H1 (cell line): ENCODE measurements around the gene STK11IP. TPM values are rescaled to one million over a fixed set of nuclear protein-coding genes. Genes with fewer than 3 reads are reported as not detected.

Source experiments
- CHD1 ChIP-seq: IDR thresholded peaks from 2 replicates; pipeline ENCODE4 v1.6.1; 2012; ENCODE audit warnings: low read depth, low read length, improper control_type of control experiment
- JUN ChIP-seq: IDR thresholded peaks from 2 replicates; pipeline ENCODE4 v1.6.1; 2011; ENCODE audit warnings: low read depth, mild to moderate bottlenecking, improper control_type of control experiment, low read length
- POLR2AphosphoS5 ChIP-seq: IDR thresholded peaks from 2 replicates; pipeline ENCODE4 v1.6.1; 2011; ENCODE audit warnings: low read depth, low read length
- POU5F1 ChIP-seq: IDR thresholded peaks from 2 replicates; pipeline ENCODE4 v1.6.1; 2011; ENCODE audit warnings: low read depth, mild to moderate bottlenecking, low read length, moderate library complexity
- RXRA ChIP-seq: IDR thresholded peaks from 2 replicates; pipeline ENCODE4 v1.6.1; 2011; ENCODE audit warnings: low read depth, mild to moderate bottlenecking, low read length, moderate library complexity; ENCODE audit not compliant: insufficient read depth
- SIN3A ChIP-seq, 2 experiments: IDR thresholded peaks in 1 of 2; conservative IDR thresholded peaks in 1 of 2; 2 replicates each; pipeline ENCODE4 v1.6.1; 2011 to 2012; ENCODE audit warnings: low read length in 2 of 2, improper control_type of control experiment in 1 of 2, low read depth in 1 of 2, mild to moderate bottlenecking in 1 of 2
- SP1 ChIP-seq: IDR thresholded peaks from 2 replicates; pipeline ENCODE4 v1.6.1; 2011; ENCODE audit warnings: low read depth, low read length
- SP2 ChIP-seq: IDR thresholded peaks from 2 replicates; pipeline ENCODE4 v1.6.1; 2012; ENCODE audit warnings: mild to moderate bottlenecking, low read length, inconsistent platforms
- polyA plus RNA-seq, 7 experiments: library from polyadenylated mRNA; depleted of rRNA in 3 of 7; stranded (reverse) in 5 of 7; unstranded in 2 of 7; fragments of >200 nt in 5 of 7; fragments of 200-250 nt in 2 of 7; gene quantifications; 1 replicate in 5 of 7; 2 replicates in 1 of 7; 4 replicates in 1 of 7; pipeline versions ENCODE4 v1.2.1 to v1.2.3, GENCODE V29; 2011 to 2013; ENCODE audit warnings: missing spikeins in 2 of 7, mixed read lengths in 2 of 7
- total RNA-seq: library from RNA; stranded (reverse); fragmentation: NEBNext Ultra II Directional; extraction: Animal tissue kit (Norgen Biotek cat#: 25700); gene quantifications from 2 replicates; pipeline ENCODE4 v1.2.1, GENCODE V29; 2021
- TF ChIP-seq, protein P1 (sequence below), 3 experiments: IDR thresholded peaks; 1 replicate in 2 of 3; 2 replicates in 1 of 3; pipeline versions ENCODE4 v1.5.1 to v1.6.1; 2011; ENCODE audit warnings: low read length in 3 of 3, mild to moderate bottlenecking in 3 of 3, inconsistent platforms in 2 of 3, low read depth in 1 of 3, moderate library complexity in 1 of 3; ENCODE audit not compliant: insufficient read depth in 1 of 3; ENCODE audit errors: control extremely low read depth in 1 of 3

Gene STK11IP
- total and polyA plus RNA-seq, 2 of the 8 experiments (the other 6 are each of a cell fraction or from before 2014, with no cell fraction given): 18.5 to 29.6 TPM

GRCh38 chr2:219614076-219614860 is 16.6 kb downstream of the STK11IP start (continued):
- TF ChIP-seq CHD1 (no peak), POU5F1 (no peak), SP1 (no peak), POLR2AphosphoS5 (no peak), JUN (no peak), SP2 (no peak), SIN3A (conservative IDR thresholded peaks at IDR 0.05 in 1 of 2, IDR thresholded peaks at IDR 0.05 in 1 of 2; ENCODE audit: low read depth in 1 of 2, low read length in 2 of 2) (no peak), RXRA (no peak)
- TF ChIP-seq, protein P1, sequence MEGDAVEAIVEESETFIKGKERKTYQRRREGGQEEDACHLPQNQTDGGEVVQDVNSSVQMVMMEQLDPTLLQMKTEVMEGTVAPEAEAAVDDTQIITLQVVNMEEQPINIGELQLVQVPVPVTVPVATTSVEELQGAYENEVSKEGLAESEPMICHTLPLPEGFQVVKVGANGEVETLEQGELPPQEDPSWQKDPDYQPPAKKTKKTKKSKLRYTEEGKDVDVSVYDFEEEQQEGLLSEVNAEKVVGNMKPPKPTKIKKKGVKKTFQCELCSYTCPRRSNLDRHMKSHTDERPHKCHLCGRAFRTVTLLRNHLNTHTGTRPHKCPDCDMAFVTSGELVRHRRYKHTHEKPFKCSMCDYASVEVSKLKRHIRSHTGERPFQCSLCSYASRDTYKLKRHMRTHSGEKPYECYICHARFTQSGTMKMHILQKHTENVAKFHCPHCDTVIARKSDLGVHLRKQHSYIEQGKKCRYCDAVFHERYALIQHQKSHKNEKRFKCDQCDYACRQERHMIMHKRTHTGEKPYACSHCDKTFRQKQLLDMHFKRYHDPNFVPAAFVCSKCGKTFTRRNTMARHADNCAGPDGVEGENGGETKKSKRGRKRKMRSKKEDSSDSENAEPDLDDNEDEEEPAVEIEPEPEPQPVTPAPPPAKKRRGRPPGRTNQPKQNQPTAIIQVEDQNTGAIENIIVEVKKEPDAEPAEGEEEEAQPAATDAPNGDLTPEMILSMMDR (IDR thresholded peaks at IDR 0.05; ENCODE audit: control extremely low read depth in 1 of 3, insufficient read depth in 1 of 3, low read depth in 1 of 3, low read length in 3 of 3): no peak
